UCSD-AML1 (cell line): ENCODE measurements around the gene DDHD1.

ENCODE experiments used
- DNase-seq: peaks from one replicate; lab custom pipeline; 2025; ENCODE audit not compliant: unreplicated experiment; lab: John Stamatoyannopoulos, UW

DDHD1 gene

GRCh38 chr14:53035336-53036210 is 117.5 kb downstream of the DDHD1 start:
- no peak for DNase-seq

GRCh38 chr14:53034688-53035230 is 118.4 kb downstream of the DDHD1 start:
- DNase-seq = no peak

GRCh38 chr14:53034036-53034435 is 119.1 kb downstream of the DDHD1 start:
- no peak for DNase-seq

GRCh38 chr14:53032838-53033390 is 120.2 kb downstream of the DDHD1 start:
- no peak for DNase-seq

- no peak for DNase-seq
These were observed 120.8 kb downstream of the DDHD1 start for GRCh38 chr14:53032161-53032803.

GRCh38 chr14:53027562-53027961 is 125.6 kb downstream of the DDHD1 start:
- no peak for DNase-seq

GRCh38 chr14:53027041-53027440 is 126.1 kb downstream of the DDHD1 start:
- no peak for DNase-seq

GRCh38 chr14:53023325-53023724 is 129.8 kb downstream of the DDHD1 start:
- no peak for DNase-seq

- DNase-seq = no peak
These were observed 130.5 kb downstream of the DDHD1 start for GRCh38 chr14:53022593-53022992.

GRCh38 chr14:53020193-53020932 is 132.8 kb downstream of the DDHD1 start:
- no peak for DNase-seq

GRCh38 chr14:53019406-53019805 is 133.7 kb downstream of the DDHD1 start:
- DNase-seq = no peak

- no peak for DNase-seq
These were observed 135.3 kb downstream of the DDHD1 start for GRCh38 chr14:53017837-53018236.

- no peak for DNase-seq
These were observed 136.2 kb downstream of the DDHD1 start for GRCh38 chr14:53016919-53017318.

GRCh38 chr14:53016491-53016890 is 136.6 kb downstream of the DDHD1 start:
- no peak for DNase-seq

GRCh38 chr14:53011053-53011462 is 142.1 kb downstream of the DDHD1 start:
- DNase-seq = no peak

GRCh38 chr14:53010193-53011040 is 142.7 kb downstream of the DDHD1 start:
- DNase-seq = no peak

- no peak for DNase-seq
These were observed 146.1 kb downstream of the DDHD1 start for GRCh38 chr14:53006931-53007562.

GRCh38 chr14:53004976-53005375 is 148.1 kb downstream of the DDHD1 start:
- DNase-seq = no peak

GRCh38 chr14:53003776-53004175 is 149.3 kb downstream of the DDHD1 start:
- no peak for DNase-seq

- no peak for DNase-seq
These were observed 150.5 kb downstream of the DDHD1 start for GRCh38 chr14:53002576-53002975.
